Measurements from ENCODE around the gene SLC35E4.

SLC35E4 gene

DNA sequence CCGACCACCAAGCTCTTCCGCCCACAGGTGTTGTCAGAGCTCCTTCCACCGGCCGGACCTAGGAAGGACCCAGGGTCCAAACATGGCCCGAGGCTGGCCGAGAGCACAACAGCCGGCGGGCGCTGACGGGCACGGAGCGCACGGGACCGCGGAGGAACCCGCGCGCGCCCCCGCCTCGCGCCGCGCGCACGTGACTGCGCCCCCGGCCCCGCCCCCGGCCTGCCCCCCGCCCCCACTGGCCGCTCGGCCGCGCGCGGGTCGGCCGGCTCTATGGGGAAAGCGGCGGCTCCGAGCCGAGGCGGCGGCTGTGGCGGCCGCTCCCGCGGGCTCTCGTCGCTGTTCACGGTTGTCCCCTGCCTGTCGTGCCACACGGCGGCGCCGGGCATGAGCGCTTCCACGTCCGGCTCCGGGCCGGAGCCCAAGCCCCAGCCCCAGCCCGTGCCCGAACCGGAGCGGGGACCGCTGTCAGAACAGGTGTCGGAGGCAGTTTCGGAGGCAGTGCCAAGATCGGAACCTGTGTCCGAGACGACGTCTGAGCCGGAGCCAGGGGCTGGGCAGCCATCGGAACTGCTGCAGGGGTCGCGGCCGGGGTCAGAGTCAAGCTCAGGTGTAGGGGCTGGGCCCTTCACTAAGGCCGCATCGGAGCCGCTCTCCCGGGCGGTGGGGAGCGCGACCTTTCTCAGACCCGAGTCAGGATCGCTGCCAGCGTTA, 59.2 kb downstream of the SLC35E4 start, which contains the start of gene OSBP2:
Gene OSBP2 (plus strand): TSS at position 235 of the 711 bp plus-strand sequence. CDS start 36 bp downstream, at position 271.
- DNase-seq: peak; percentile 36

DNA sequence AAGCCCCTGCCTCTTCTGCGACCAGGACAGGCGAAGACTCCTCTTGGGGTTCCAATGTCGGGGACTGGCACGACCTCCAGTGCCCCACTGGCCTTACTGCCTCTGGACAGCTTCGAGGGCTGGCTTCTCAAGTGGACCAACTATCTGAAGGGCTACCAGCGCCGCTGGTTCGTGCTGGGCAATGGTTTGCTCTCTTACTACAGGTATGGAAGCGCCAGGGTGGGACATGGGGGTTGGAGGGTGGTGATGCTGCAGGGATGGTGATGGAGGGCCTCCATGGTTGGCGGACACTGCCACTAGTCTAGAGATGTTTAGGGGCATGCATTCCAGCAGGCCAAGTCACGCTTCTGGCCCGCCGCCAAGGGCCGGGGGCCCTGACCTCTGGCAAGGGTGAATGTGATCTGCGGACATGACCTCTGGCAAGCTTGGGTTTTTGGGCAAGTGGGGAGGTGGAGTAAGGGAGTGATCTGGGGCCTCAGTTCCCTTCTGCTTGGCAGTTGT, 59.8 kb downstream of the SLC35E4 start:
- no peak for DNase-seq

DNA sequence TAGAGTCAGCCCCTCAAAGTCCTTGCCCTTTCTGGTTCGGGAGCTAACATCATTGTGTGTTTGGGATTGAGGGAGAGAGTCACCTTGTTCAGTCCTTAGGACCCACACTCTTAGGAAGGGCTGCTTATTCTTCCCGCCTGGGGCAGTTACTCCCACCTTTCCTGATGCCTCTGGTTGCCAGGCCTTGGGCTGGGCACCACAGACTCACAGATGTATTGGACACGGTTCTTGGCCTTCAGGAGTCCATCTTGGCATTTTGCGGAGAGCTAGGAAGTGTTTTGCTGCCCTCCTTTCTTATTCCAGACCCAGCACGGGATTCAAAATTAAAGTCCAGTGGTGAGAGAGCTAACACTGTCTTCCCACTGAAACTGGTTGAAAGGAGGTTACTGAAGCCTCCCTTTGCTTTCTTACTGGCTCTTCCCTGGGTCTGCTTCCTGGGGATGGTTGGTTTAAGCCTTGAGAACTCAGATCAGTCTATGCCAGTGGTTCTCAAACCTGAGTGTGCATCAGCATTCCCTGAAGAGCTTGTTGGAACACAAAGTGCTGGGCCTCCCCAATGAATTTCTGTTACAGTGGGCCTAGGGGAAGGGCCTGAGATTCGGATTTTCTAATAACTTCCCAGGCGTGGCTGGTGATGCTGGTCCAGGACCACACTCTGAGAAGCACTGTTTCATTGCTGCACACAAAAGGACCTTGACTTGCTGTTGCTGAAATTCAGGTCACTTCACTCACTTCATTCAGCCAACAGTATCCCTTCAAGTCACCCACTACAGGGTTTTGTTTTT, 60.5 kb downstream of the SLC35E4 start:
- DNase-seq: no peak

All from activated CD4-positive, alpha-beta T cell treated with anti-CD3 and anti-CD28 coated beads, Interleukin-2, amount 50 U/mL, for 1 hour (primary cell).